Jurkat, Clone E6-1 (cell line): ENCODE measurements around the gene NBPF12.
"Not testable (repeated sequence)": the region's sequence is repeated elsewhere in the genome, so short reads cannot be mapped to it uniquely, and the experiment has no call there.

Experiments
- DNase-seq: peaks from one replicate; pipeline ENCODE4 v3.0.0-alpha.2; 2011; ENCODE audit warnings: low read depth, low spot score
- H3K4me3 ChIP-seq: 2 replicates; pipeline ENCODE4 v1.5.1; 2011; ENCODE audit warnings: mild to moderate bottlenecking, low read length, control low read depth, moderate library complexity

Gene NBPF12

DNA sequence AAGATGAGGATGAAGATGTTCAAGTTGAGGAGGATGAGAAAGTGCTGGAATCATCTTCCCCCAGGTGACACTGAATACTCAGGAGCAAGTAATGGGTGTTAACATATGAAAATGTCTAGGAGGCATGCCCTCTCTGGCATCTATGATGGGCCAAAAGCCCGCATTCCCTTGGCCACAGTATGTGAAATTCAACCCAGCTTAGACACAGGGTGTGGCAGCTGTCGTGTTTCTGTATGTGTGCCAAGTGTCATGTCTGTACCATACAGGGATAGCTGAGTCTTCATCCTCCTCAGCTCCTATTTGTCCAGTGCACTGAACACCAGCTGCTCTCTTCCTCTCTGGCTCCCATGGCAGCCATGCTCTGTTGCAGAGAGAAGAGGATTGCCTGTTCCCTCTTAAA lies 32.5 kb downstream of the NBPF12 start:
- DNase-seq, H3K4me3 ChIP-seq: not testable (repeated sequence)

GRCh38 chr1:146972681-146973080 lies 34.6 kb downstream of the NBPF12 start:
- DNase-seq, result not testable (repeated sequence)

DNA sequence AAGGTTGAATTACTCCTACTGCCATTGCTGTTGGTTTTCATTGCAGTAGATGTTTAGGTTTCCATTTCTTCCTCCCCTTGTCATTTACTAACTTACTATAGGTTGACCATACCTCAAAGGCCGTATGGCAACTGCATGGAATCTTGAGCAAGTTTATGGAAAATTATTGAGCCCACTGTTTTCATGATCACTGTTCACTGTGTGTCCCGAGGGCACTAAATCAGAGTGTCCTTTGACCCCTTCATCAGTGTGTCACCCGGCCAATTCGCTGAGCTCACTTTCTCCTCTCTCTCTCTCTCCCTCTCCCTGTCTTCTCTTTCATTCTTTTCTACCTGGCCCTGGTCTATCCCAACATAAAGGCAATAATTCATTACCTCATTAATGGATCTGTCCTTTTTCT lies 47.7 kb downstream of the NBPF12 start:
- DNase-seq, H3K4me3 ChIP-seq: not testable (repeated sequence)

More at GRCh38 chr1:146972681-146973080, 34.6 kb downstream of the NBPF12 start:
- not testable (repeated sequence) for H3K4me3 ChIP-seq

GRCh38 chr1:146986450-146986849 lies 48.3 kb downstream of the NBPF12 start:
- DNase-seq, H3K4me3 ChIP-seq: not testable (repeated sequence)

DNA sequence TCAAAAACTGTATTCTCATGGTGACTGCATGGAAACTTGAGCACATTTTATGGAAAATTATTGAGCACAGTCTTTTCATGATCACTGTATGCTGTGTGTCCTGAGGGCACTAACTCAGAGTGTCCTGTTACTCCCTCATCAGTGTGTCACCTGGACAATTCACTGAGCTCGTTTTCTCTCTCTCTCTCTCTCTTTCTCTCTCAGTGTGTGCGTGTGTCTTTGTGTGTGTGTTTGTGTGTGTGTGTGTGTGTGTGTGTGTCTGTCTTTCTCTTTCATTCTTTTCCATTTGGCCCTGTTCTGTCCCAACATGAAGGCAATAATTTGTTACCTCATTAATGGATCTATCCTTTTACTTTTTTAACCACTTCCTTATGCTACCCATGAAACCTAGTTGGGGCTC lies 49.4 kb downstream of the NBPF12 start:
- DNase-seq, H3K4me3 ChIP-seq: not testable (repeated sequence)

DNA sequence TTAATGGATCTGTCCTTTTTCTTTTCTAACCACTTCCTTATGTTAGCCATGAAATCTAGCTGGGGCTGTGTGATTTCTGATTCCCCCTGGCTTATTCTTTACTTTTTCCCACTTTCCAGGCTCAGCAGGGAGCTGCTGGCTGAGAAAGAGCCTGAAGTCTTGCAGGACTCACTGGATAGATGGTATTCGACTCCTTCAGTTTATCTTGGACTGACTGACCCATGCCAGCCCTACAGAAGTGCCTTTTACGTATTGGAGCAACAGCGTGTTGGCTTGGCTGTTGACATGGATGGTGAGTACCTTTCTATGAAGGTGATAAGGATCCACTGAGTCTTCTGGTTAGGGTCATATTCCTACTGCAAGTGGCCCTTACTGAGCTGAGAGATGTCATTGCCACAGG lies 51.3 kb downstream of the NBPF12 start:
- DNase-seq, H3K4me3 ChIP-seq: not testable (repeated sequence)

DNA sequence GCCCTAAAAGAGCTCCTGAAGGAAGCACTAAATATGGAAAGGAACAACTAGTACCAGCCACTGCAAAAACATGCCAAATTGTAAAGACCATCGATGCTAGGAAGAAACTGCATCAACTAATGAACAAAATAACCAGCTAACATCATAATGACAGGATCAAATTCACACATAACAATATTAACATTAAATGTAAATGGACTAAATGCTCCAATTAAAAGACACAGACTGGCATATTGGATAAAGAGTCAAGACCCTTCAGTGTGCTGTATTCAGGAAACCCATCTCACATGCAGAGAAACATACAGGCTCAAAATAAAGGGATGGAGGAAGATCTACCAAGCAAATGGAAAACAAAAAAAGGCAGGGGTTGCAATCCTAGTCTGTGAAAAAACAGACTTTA lies 70.4 kb downstream of the NBPF12 start:
- not testable (repeated sequence) for DNase-seq

DNA sequence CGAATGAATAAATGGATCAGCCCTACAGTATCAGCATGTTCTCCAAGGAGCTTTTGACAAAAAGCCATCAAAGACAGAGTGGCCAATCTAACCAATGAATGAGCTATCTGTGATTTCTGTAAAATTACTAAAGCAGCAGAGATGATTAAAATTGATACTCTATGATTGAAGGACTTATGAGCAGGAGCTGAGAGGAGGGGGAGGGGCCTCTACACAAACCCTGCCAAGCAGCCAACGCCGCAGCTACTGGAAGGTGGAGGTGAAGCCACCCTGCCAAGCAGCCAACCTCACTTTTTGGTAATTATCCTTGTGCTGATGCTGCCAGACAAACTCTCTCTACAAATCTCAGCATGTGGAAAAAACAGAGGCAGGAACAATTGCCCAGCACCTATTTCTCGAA lies 88.9 kb downstream of the NBPF12 start:
- DNase-seq, H3K4me3 ChIP-seq: not testable (repeated sequence)

More for the DNA sequence above, 70.4 kb downstream of the NBPF12 start:
- not testable (repeated sequence) for H3K4me3 ChIP-seq

- not testable (repeated sequence) for H3K4me3 ChIP-seq, DNase-seq
These were observed 92.0 kb downstream of the NBPF12 start for GRCh38 chr1:147030066-147030653.

- DNase-seq, result no peak
- no peak overlapping the region for H3K4me3 ChIP-seq
These were observed 101.8 kb downstream of the NBPF12 start for GRCh38 chr1:147039916-147040315.

- not testable (repeated sequence) for DNase-seq, H3K4me3 ChIP-seq
These were observed 104.8 kb downstream of the NBPF12 start for GRCh38 chr1:147042891-147043290.

GRCh38 chr1:147044511-147044910 lies 106.4 kb downstream of the NBPF12 start:
- not testable (repeated sequence) for DNase-seq, H3K4me3 ChIP-seq
